ENCODE data around the gene GPR108.
"Not testable (repeated sequence)": the region's sequence is repeated elsewhere in the genome, so short reads cannot be mapped to it uniquely, and the experiment has no call there.

Gene GPR108

DNA sequence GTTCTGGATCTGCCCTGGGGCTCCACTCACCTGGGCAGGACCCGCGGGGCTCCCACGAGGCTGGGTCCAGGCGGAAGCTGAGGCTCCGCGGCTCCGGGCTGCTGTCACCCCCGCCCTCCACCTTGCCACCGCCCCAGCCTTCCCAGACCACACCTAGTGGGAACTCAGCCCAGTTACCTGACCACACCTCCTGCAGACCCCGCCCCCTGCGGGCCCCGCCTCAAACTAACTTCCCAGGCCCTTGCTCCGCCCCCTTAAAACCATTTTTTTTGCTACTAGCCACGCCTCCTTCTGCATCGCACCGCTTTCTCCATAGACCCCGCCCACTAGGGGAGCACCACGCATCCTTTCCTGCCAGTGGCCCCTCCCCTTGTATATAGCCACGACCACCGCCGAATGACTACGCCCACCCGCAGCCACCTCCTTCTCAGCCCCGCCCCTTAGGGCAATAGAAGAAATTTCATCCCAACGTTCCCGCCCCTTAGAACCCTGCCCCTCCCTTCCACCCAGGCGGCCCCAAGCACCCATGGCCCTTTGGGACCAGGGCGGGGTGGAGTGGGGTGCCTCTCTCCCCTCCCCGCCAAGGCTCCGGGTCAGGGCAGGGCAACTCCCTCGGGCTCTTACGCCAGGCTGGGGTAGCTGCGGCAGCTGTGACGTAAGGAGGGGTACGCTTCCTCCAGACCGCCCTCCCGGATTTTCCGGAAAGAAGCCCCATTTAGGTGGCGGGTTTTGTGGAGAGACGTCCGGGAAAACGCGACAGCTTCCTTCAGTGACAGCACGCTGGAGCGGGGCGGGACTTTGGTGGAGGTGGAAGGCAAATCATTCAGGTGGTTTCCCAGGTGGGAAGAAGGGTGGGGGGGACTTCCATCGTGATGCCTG is 30.2 kb upstream of the GPR108 start, which contains the start of gene SH2D3A:
TSS of gene SH2D3A (minus strand) at position 79 of the 879 bp plus-strand sequence. CDS start 3,687 bp downstream, outside the sequence.
- peak within 1 kb of the TSS; percentile 12 for H3K4me3 ChIP-seq (ENCODE audit: low read depth, low read length)
- no peak for DNase-seq (ENCODE audit: low read depth)
- in situ Hi-C loops (cut with HindIII; ENCODE audit: low sequenced_read_pairs) = no loop called here
- TF ChIP-seq, protein P1, sequence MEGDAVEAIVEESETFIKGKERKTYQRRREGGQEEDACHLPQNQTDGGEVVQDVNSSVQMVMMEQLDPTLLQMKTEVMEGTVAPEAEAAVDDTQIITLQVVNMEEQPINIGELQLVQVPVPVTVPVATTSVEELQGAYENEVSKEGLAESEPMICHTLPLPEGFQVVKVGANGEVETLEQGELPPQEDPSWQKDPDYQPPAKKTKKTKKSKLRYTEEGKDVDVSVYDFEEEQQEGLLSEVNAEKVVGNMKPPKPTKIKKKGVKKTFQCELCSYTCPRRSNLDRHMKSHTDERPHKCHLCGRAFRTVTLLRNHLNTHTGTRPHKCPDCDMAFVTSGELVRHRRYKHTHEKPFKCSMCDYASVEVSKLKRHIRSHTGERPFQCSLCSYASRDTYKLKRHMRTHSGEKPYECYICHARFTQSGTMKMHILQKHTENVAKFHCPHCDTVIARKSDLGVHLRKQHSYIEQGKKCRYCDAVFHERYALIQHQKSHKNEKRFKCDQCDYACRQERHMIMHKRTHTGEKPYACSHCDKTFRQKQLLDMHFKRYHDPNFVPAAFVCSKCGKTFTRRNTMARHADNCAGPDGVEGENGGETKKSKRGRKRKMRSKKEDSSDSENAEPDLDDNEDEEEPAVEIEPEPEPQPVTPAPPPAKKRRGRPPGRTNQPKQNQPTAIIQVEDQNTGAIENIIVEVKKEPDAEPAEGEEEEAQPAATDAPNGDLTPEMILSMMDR (IDR thresholded peaks at IDR 0.05; ENCODE audit: low read depth, low read length, missing control alignments) = no peak

DNA sequence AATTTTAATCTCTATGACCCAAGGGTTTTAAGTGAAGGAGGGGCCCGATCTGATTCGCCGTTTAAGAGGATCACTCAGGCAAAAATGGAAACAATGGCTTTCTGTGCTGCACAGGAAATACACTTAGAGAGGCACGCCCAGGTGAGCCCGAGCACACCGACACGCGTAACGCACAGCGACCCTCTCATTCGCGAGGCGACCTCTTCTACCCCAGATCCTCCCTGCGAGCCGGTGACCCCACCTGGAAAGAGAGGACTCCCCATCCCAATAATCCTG is 29.6 kb upstream of the GPR108 start:
- H3K4me3 ChIP-seq (ENCODE audit: low read depth, low read length) = peak overlapping the region; percentile 12
- in situ Hi-C loops (cut with HindIII; ENCODE audit: low sequenced_read_pairs) = no loop called here
- DNase-seq (ENCODE audit: low read depth) = no peak
- TF ChIP-seq, protein P1 (IDR thresholded peaks at IDR 0.05; ENCODE audit: low read depth, low read length, missing control alignments) = no peak

DNA sequence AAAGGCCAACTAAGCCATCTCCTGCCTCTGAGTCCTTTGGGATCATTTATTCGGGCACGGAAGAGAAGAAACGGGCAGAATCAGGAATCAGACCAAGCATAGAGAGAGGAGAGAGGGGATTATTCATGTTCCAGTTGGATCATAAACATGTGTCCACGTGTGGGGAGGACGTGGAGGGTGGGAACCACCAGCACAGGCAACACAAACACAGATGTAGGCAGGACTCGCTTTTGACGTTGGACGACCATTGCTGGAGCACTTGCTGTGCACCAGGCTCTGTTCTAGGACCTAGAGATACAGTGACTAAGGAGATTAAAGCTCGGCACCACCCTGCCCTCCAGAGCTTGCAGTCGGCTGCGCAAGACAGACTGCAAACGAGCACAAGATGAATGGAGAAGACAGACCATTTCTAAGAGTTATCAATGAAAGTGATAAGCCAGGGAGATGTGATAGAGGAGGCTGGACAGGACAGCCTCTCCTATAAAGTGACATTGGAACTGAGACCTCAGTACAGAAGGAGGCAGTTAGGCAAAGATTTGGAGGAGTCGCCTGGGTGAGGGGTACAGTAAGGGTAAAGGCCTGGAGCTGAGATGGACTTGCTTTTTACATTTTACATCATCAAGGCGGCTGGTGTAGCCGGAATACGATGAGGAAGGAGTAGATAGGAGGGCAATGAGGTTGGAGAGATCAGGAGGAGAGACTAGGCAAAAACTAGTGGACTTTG is 29.1 kb upstream of the GPR108 start:
- TF ChIP-seq, protein P1 (IDR thresholded peaks at IDR 0.05; ENCODE audit: low read depth, low read length, missing control alignments) = no peak
- DNase-seq (ENCODE audit: low read depth) = no peak
- in situ Hi-C loops (cut with HindIII; ENCODE audit: low sequenced_read_pairs) = no loop called here
- no peak overlapping the region for H3K4me3 ChIP-seq (ENCODE audit: low read depth, low read length)

DNA sequence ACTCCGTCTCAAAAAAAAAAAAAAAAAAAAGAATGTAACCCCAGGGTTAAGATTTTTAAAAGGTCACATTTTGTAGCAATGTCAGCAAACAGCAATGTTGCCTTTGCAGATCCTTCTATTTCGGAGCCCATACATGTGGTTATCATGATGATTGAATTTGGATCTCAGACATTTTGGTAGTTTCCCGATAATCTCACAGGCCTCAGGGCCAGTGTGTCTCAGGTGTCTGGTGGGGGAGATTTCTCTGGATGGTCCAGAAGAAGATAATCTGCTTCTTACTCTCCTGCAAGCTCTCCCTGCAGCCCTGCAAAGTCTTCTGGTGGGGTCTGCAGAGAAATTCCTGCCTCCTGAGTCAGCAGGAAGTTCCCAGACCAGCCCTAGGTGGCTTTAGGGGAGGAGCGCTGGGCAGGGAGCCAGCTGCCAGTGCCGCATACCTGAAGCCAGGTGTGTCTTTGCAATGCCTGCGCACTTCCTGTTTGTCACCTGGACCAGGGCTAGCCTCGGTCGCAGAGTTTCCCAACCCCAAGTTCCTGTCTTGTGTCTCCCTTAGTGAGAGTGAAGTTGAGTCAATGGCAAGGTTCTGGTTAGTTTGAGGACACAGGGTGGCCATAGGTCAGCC is 28.5 kb upstream of the GPR108 start:
- H3K4me3 ChIP-seq (ENCODE audit: low read depth, low read length) = no peak overlapping the region
- DNase-seq (ENCODE audit: low read depth) = no peak
- in situ Hi-C loops (cut with HindIII; ENCODE audit: low sequenced_read_pairs) = no loop called here
- TF ChIP-seq, protein P1 (IDR thresholded peaks at IDR 0.05; ENCODE audit: low read depth, low read length, missing control alignments) = no peak

DNA sequence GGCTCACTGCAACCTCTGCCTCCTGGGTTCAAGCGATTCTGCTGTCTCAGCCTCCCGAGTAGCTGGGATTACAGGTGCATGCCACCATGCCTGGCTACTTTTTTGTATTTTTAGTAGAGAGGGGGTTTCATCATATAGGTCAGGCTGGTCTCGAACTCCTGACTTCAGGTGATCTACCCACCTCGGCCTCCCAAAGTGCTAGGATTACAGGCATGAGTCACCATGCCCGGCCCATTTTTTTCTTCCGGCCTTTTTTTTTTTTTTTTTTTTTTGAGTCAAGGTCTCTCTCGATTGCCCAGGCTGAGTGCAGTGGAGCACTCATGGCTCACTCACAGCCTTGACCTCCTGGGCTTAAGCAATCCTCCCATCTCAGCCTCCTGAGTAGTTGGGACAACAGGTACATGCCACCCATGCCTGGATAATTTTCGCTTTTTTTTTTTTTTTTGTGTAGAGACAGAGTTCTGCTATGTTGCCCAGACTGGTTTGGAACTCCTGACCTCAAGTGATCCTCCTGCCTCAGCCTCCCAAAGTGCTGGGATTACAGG is 24.9 kb upstream of the GPR108 start:
- DNase-seq (ENCODE audit: low read depth); in situ Hi-C loops (cut with HindIII; ENCODE audit: low sequenced_read_pairs); H3K4me3 ChIP-seq (ENCODE audit: low read depth, low read length): not testable (repeated sequence)

DNA sequence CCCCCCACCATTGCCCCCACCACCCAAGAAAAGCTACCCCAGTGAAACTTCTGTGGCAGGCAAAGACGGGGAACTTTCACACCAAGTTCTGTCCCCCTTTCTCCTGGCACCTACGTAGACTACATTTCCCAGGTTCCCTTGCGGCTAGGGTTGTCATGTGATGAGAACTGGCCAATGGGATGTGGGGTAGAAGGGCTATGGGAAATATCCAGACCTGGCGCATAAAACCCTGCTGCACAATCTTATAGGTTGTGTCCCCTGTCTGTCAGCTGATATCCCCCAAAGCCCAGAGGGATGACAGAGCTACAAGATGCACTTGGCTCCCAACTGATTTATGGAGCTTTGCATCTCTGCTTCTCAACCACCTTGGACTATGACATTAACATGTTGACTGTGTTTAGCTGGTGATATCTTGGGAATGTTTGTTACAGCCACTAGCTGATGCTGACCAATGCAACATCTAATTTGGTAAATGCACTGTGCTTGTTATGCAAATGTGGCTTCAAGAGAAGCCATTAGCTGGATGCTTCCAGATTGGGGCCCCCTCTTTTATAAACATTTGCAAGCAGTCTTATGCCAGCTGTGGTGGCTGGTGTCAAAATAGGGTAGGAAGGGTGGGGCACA is 23.8 kb upstream of the GPR108 start:
- TF ChIP-seq, protein P1 (IDR thresholded peaks at IDR 0.05; ENCODE audit: low read depth, low read length, missing control alignments) = no peak
- no peak for DNase-seq (ENCODE audit: low read depth)

More for the DNA sequence above, 23.8 kb upstream of the GPR108 start:
- in situ Hi-C loops (cut with HindIII; ENCODE audit: low sequenced_read_pairs) = no loop called here
- H3K4me3 ChIP-seq (ENCODE audit: low read depth, low read length) = no peak overlapping the region
